SIG-M5 treated with dmso at 0.1 percent for 504 hours (cell line): ENCODE results near the gene ADK.
"Not testable (repeated sequence)": the region's sequence is repeated elsewhere in the genome, so short reads cannot be mapped to it uniquely, and the experiment has no call there.

Experiments used
- DNase-seq: peaks from one replicate; lab custom pipeline; 2025; ENCODE audit not compliant: unreplicated experiment; lab: John Stamatoyannopoulos, UW

The ADK gene

DNA sequence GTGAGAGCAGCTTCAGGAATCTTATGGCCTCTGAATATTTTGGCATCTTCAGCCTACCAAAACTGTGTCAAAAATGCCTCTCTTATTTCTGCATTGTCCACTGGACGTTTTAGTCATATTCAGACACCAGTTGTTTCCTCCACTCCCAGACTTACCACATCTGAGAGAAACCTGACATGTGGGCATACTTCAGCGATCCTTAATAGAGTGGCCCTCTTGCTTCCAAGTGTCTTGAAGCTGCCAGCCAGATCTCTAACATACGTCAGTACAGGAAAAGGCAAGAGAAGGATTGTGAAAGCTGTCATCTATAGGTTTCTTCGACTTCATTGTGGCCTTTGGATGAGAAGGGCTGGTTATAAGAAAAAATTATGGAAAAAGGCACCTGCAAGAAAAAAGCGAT is 376.6 kb downstream of the ADK start:
- not testable (repeated sequence) for DNase-seq

DNA sequence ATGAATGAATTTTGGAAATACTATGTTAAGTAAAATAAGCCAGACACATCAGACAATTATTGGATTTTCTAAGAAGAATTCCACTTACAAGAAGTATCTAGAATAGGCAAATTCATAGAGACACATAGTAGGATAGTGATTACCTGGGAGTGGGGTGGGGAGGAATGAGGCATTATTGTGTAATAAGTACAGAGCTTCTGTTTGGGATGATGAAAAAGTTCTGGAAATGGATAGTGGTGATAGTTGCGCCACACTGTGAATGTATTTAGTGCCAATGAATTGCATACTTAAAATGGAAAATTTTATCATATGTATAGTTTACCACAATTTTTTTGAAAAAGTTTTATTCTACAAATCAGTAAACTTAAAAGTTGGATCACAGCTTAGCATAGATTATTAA is 378.2 kb downstream of the ADK start:
- DNase-seq = no peak

DNA sequence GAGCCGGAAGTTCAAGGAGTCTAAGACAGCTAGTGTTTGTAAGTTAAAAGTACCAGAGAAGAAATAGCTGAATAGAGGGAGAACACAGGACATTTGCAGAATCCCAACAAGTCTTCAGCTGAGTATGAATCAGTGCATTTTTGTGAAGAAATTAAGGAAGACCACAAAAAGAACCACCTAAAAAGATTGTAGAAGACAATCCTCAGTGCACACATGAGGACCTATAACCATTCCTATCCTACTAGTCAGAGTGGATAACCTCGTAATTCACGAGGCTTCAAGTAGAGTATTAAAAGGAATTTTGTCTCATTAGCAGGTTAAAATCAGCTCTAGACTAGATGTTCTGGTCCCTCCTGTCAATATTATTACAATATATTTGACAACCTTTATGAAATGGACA is 380.0 kb downstream of the ADK start:
- DNase-seq = no peak

DNA sequence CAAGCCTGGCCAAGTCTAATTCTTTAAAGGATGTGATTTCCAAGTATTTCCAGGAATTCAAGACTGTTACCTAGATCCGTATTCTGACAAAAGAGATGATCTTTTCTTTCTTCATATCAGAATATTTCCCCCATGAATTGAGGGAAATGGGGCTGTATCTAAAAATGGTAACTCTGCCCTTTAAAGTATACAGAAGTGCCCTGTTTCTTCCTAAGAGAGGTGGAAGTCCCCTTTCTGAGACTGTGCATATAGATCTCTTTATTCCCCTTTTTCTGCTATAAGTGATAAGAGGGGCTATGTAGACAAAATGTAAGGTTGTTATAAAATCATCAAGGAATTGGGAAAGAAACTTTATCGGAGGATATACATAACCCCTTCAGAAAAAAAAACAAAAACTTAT is 388.3 kb downstream of the ADK start:
- no peak for DNase-seq

DNA sequence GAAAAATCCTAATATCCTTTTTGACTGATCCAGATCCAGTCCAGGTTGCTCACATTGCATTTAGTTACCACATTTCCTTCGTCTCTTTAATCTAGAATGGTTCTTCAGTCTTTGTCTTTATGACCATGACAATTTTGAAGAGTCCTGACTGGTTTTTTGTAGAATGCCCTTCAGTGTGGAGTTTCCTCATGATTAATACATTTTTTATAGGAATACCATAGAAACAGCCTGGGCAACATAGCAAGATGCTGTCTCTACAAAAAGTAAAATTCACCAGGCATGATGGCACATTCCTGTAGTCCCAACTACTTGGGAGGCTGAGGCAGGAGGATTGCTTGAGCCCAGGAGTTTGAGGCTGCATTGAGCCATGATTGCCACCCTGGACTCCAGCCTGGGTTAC is 390.4 kb downstream of the ADK start:
- no peak for DNase-seq

DNA sequence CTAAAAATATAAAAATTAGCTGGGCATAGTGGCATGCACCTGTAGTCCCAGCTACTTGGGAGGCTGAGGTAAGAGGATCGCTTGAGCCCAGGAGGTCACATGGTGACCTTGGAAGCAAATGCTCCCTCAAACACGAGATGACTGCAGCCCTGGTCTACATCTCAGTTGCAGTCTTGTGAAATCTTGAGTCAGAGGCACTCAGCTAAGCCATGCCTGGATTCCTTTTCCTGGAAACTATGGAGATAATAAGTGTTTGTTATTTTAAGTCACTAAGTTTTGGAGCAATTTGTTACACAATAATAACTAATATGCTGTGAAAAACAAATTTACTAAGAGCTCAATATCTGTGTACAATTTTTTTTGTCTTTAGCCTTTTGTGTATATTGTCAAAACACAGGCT is 391.1 kb downstream of the ADK start:
- no peak for DNase-seq

DNA sequence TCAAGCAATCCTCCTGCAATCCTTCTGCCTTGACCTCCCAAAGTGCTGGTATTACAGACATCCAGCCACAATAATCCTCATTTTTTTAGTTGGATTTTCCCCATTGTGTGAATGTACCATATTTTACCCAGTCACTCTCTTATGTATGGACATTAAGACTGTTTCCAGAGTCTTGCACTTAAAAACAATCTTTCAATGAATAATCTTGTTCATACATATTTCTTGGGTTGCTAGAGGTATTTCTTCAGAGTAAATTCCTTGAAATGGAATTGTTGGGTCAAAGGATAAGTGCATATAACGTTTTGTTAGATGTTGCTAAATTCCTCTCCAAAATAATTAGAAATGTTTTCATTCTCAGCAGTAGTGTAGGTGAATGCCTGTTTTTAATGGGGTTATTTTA is 392.3 kb downstream of the ADK start:
- no peak for DNase-seq

DNA sequence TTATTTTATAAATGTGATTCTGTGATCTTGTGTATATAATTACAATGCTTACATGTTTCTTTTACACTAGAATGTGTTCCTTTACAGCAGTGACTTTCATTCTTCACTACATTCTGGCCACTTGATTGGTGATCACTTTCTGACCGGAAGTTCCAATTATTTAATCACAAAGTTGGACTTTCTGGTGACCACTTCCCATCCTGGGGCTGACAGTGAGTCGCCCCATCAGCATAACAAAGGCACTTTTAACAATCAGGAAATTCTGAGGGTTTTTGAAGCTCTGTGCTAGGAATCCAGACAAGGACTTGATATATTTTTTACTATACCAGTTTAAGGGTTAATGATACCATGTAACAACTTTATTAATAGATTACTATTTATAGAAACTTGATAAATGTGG is 393.1 kb downstream of the ADK start:
- DNase-seq = no peak

DNA sequence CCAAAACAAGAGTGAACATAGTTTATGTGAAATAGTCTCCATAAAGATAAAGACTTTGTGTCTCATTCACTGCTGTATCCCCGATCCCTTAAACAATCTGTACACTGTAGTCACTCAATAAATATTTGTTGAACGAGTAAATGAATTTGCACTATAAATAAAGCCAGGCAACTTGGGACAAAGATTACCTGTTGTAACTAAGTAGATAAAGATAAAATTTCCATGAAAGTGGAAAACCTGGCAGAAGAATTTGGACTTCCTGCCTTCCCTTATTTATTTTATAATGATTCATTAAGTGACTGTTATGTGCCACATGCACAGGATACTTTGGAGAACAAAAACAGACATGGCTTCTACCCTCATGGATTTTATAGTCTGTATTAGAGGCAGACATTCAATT is 397.7 kb downstream of the ADK start:
- no peak for DNase-seq

DNA sequence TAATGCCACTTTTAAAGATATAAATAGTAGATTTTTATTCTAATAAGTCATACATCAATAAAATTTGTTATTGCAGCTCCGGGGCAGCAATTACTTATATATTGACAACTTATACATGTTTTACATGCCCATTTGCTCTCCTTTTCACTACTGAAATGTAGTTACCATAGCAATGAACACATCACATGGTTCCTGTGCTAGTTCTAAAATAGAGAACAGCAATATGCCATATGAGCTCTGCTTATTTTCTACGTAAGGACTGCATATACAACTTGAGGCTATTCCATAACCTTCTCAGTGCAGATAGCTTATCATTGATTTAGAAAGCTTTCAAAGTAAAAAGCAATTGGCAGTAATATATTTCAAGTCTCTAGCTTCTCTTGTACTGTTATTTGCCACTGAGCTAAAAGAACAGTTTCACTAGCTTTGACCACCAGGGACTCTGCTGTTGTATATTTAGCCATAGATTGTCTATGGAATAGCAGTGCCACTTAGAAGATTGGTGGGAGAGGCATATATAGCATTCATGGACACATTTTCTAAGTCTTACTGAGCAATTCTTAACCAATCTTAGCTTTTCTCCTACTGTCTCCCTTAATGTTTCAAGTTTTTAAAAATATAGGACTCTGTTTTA is 405.2 kb downstream of the ADK start:
- no peak for DNase-seq

DNA sequence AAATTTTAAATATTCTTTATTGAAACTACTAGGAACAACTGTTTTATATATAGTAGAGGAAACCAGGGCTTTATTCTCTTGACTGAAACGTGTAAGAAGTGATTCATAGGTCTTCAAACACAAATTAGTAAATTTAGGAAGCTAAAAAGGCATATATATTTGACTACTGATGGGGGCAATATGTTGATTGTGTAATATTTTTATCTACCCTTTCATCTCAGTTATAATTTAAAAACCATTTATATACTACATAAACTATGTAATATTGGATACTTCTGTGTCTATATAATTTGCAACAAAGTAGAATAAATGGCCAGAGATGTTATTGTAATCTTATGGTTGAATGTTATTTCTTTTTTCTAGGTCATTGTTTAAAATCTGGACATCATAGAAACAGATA is 406.1 kb downstream of the ADK start:
- DNase-seq = no peak

DNA sequence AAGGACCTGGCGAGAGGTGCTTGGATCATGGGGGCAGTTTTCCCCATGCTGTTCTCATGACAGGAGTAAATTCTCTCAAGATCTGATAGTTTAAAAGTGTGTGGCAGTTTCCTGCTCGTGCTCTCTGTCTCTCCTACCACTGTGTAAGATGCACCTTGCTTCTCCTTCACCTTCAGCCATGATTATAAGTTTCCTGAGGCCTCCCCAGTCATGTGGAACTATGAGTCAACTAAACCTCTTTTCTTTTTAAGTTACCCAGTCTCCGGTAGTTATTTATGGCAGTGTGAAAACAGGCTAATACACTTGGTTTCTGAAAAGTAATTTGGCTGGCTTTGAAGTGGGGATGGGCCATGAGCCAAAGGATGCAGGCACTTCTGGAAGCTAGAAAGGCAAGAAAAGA is 407.4 kb downstream of the ADK start:
- DNase-seq = no peak

DNA sequence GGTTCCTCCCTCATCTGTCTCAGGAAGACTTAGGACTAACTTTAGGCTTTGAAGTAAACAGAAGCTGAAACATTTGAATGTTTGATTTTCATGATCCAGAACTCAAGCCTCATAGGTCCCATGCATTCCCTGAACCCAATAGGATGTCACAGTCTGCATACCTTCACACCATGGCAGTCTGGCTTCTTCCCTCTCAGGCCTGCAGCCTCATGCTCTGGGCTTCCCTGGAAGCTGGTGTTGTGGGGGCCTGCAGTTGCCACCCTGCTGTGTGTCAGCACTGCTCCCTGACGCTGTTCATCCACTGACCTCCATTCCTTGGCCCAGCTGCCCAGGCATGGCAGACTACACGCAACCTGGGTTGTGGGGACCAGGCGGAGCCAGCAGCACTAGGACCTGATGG is 407.9 kb downstream of the ADK start:
- DNase-seq = no peak

DNA sequence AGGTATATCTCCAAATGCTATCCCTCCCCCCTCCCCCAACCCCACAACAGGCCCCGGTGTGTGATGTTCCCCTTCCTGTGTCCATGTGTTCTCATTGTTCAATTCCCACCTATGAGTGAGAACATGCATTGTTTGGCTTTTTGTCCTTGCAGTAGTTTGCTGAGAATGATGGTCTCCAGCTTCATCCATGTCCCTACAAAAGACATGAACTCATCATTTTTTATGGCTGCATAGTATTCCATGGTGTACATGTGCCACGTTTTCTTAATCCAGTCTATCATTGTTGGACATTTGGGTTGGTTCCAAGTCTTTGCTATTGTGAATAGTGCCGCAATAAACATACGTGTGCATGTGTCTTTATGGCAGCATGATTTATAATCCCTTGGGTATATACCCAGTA is 417.9 kb downstream of the ADK start:
- DNase-seq = not testable (repeated sequence)

DNA sequence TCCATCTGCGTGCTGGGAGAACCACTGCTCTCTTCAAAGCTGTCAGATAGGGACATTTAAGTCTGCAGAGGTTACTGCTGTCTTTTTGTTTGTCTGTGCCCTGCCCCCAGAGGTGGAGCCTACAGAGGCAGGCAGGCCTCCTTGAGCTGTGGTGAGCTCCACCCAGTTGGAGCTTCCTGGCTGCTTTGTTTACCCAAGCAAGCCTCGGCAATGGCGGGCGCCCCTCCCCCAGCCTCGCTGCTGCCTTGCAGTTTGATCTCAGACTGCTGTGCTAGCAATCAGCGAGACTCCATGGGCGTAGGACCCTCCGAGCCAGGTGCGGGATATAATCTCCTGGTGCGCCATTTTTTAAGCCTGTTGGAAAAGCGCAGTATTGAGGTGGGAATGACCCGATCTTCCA is 422.5 kb downstream of the ADK start:
- DNase-seq = not testable (repeated sequence)

DNA sequence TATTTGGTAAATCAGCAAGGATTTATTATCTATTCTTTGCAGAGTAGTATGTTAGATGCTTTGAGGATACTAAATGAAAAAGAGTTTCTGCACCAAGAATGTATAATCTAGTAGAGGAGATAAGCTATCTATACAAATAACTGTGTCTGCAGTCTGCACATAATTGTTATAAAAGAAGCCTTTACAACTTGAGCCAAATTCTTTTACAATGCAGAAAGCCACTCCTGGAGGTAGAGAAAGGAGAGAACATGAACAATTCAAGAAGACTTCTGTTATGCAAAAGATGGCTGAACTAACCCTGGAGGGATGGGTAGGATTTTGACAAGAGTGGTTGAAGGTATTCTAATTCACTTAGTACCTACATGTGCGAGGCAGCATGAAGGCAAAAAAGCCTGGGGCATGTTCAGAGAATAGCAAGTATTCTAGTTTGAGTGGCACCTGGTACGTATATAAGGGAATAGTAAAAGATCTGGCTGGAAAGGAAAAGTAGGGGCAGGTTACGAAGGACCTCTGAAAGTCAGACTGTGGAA is 424.2 kb downstream of the ADK start:
- no peak for DNase-seq

DNA sequence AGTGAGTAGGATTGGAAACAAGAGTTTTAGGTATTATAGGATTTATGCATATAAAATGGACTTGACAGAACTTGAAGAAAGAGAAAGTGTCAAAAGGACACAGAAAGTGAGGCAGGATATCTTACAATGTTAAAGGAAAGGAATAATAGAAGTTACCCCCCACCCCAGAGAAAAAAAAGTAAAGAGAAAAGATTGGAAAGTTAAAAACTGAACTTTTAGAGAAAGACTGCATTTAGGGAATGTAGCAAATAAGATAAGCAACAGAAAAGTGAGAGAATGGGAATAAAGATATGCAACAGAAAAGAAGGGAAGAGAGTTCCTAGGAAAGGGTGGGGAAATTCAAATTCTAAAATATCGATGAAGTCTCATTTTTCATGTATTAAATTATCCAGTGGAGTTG is 424.9 kb downstream of the ADK start:
- DNase-seq = no peak

DNA sequence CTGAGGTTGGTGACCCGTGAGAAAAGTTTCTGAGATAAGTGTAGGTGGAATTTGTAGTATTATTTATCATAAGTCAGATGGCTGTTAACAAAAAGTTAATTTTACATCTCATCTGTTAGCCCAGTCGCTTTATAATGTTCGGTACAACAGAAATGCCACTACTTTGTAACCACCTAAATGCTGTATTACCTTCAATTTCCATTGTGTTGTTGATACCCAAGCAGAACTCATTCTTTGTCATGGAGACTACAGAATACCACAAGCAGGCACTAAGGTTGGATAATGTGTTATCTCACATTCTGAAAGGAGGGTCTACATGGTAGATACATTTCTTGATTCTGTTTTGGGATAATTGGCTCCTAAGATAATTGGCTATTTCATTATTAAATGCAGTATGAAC is 425.6 kb downstream of the ADK start:
- no peak for DNase-seq

DNA sequence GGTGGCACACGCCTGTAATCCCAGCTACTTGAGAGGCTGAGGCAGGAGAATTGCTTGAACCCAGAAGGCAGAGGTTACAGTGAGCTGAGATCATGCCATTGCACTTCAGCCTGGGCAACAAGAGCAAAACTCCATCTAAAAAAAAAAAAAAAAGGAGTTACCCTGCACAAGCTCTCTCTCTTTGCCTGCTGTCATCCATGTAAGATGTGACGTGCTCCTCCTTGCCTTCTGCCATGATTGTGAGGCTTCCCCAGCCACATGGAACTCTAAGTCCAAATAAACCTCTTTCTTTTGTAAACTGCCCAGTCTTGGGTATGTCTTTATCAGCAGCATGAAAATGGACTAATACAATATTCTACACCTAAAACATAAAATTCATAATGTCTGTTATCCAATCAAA is 429.4 kb downstream of the ADK start:
- not testable (repeated sequence) for DNase-seq

DNA sequence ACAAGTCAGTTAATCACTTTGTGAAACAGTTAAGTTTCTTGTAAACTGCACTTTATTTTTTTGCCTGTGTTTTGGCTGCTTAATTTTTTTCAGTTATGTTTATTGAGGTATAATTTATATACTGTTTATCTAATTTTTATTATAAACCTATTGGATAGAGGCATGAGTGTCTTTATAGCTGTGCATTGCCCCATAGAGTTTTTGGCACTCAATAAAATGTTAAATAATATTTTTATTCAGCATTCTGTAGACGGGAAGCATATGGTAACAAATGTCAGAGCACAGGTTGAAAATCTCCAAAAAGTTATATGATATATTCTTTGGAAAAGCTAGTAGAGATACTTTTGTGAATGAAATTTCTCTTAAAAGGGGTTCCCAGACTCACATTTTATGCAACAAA is 431.5 kb downstream of the ADK start:
- no peak for DNase-seq

DNA sequence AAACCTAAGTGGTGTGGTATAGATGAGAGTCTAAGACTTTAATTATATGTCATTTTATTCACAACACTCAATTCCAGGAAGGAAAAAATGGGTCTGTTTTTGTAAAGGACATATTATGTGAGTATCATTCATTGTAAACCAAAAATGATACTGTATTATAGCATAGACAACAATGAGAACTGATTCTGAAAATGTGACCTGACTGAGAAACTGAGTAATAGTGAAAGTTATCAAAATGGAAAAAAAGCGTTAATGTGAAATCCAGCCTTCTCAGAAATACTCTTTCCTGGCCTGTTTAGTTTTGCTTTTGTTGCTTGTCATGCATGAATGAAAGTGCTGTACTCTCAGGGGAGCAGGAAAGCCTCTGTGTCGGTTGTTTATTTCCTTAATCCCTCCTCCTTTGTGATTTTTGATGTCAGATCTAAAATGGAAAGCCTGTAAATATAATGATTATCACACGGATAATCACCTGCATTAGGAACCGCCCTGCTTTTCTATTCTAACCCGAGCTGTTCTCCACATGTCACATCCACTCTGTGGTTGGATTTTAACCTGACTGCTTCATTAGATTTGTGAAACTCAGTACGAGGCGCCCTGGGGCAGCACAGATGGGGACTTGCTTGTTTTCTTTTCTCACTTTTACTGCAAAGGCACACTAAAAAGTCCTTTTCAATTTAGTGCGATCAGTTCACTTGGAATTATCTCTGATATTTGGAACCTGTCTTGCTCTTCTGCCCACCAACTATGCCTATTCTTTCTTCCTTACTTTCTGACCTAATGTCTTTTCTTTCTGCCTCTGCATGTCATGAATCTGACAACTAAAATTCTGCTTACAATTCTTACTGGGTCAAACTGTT is 434.4 kb downstream of the ADK start:
- DNase-seq = no peak

DNA sequence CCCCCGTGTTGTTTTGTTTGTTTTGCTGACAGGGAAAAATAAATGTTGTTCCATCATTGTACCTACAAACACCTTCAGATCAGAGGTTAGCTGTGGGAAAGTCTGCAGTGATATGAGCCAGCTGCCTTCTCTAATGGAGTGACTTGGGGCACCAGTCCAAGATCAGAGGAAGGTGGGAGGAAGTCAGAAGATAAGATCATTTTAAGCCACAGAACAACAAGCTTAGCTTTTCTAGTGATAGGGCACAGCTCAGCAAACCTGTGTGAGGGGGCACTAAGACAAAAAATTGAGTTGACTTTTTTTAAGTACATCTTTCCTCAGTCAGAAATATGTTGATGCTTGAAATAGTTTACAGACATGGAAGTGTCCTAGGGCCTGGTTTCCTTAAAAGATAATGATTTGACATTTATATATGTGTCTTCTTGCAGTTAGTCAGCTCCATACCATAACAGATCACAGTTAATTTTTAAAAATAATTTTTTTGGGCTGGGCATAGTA is 435.1 kb downstream of the ADK start:
- DNase-seq = no peak
